GM18868 (cell line): Measurements from ENCODE around the gene MGAT4A.
"Not testable (repeated sequence)": the region's sequence is repeated elsewhere in the genome, so short reads cannot be mapped to it uniquely, and the experiment has no call there.

Experiments
- ATAC-seq: cut with Tn5 transposase; IDR thresholded peaks from one replicate; pipeline ENCODE4 v1.9.1; 2021; ENCODE audit warnings: mild to moderate bottlenecking, moderate library complexity; ENCODE audit not compliant: unreplicated experiment

The MGAT4A gene

GRCh38 chr2:98730707-98731040 lies 258 bp downstream of the MGAT4A start:
- ATAC-seq: peak; percentile 54

- ATAC-seq: no peak
Measured at GRCh38 chr2:98730053-98730706, 752 bp downstream of the MGAT4A start.

- ATAC-seq: no peak
Measured at GRCh38 chr2:98729652-98730051, 1.3 kb downstream of the MGAT4A start.

GRCh38 chr2:98728088-98728718 lies 2.7 kb downstream of the MGAT4A start:
- ATAC-seq: not testable (repeated sequence)

- no peak for ATAC-seq
Measured at GRCh38 chr2:98727369-98728087, 3.4 kb downstream of the MGAT4A start.

- ATAC-seq: no peak
Measured at GRCh38 chr2:98726735-98727368, 4.1 kb downstream of the MGAT4A start.

GRCh38 chr2:98726205-98726604 lies 4.7 kb downstream of the MGAT4A start:
- ATAC-seq: no peak

- no peak for ATAC-seq
Measured at GRCh38 chr2:98720286-98720685, 10.6 kb downstream of the MGAT4A start.

- no peak for ATAC-seq
Measured at GRCh38 chr2:98717621-98718020, 13.3 kb downstream of the MGAT4A start.

- ATAC-seq: no peak
Measured at GRCh38 chr2:98716786-98717185, 14.1 kb downstream of the MGAT4A start.

- ATAC-seq: no peak
Measured at GRCh38 chr2:98715812-98716451, 15.0 kb downstream of the MGAT4A start.

GRCh38 chr2:98713332-98714015 lies 17.5 kb downstream of the MGAT4A start:
- peak; percentile 84 for ATAC-seq

- no peak for ATAC-seq
Measured at GRCh38 chr2:98712145-98712544, 18.8 kb downstream of the MGAT4A start.

- ATAC-seq: no peak
Measured at GRCh38 chr2:98711506-98711905, 19.4 kb downstream of the MGAT4A start.

GRCh38 chr2:98710734-98711133 lies 20.2 kb downstream of the MGAT4A start:
- ATAC-seq: no peak

GRCh38 chr2:98709535-98709934 lies 21.4 kb downstream of the MGAT4A start:
- ATAC-seq: no peak

- ATAC-seq: no peak
Measured at GRCh38 chr2:98708396-98709186, 22.3 kb downstream of the MGAT4A start.

GRCh38 chr2:98706591-98706990 lies 24.3 kb downstream of the MGAT4A start:
- ATAC-seq: no peak

GRCh38 chr2:98705333-98705617 lies 25.7 kb downstream of the MGAT4A start:
- ATAC-seq: no peak
